ENCODE measurements around the gene CD69.

The CD69 gene

GRCh38 chr12:9756170-9756569 is 4.5 kb downstream of the CD69 start:
- TF ChIP-seq CTCF (IDR thresholded peaks at IDR 0.05; ENCODE audit: low read depth, low read length): no peak
- in situ Hi-C loops (cut with HindIII; ENCODE audit: low sequenced_read_pairs): no loop called here
- no peak for DNase-seq (ENCODE audit: low read depth, low spot score)
- no peak overlapping the region for H3K4me3 ChIP-seq (ENCODE audit: low read depth, low read length)

GRCh38 chr12:9755567-9755966 is 5.1 kb downstream of the CD69 start:
- no peak overlapping the region for H3K4me3 ChIP-seq (ENCODE audit: low read depth, low read length)
- DNase-seq (ENCODE audit: low read depth, low spot score): no peak
- TF ChIP-seq CTCF (IDR thresholded peaks at IDR 0.05; ENCODE audit: low read depth, low read length): no peak
- in situ Hi-C loops (cut with HindIII; ENCODE audit: low sequenced_read_pairs): no loop called here

DNA sequence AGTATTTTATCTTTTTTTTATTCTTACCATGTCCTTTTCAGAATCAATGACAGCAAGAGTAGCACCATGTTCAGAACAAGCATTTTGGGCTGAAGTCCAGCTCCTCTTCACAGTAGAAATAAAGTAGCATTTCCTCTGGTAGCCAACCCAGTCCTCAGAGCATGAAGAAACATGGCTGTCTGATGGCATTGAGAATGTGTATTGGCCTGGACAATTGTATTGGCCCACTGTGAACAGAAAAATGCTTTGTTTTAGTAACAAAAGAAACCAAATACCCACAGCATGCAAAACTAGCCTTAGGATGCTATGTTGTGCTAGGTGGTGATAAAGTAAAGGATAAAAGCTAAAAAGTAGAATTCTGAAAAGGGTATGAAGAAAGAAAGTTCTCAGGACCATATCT is 5.7 kb downstream of the CD69 start:
- in situ Hi-C loops (cut with HindIII; ENCODE audit: low sequenced_read_pairs): no loop called here
- no peak for DNase-seq (ENCODE audit: low read depth, low spot score)
- TF ChIP-seq CTCF (IDR thresholded peaks at IDR 0.05; ENCODE audit: low read depth, low read length): no peak
- no peak overlapping the region for H3K4me3 ChIP-seq (ENCODE audit: low read depth, low read length)

GRCh38 chr12:9754099-9754927 is 6.4 kb downstream of the CD69 start:
- no peak for TF ChIP-seq CTCF (IDR thresholded peaks at IDR 0.05; ENCODE audit: low read depth, low read length)
- no peak overlapping the region for H3K4me3 ChIP-seq (ENCODE audit: low read depth, low read length)
- no peak for DNase-seq (ENCODE audit: low read depth, low spot score)
- in situ Hi-C loops (cut with HindIII; ENCODE audit: low sequenced_read_pairs): no loop called here

GRCh38 chr12:9753498-9753897 is 7.2 kb downstream of the CD69 start:
- no peak for DNase-seq (ENCODE audit: low read depth, low spot score)
- no peak for TF ChIP-seq CTCF (IDR thresholded peaks at IDR 0.05; ENCODE audit: low read depth, low read length)
- H3K4me3 ChIP-seq (ENCODE audit: low read depth, low read length): no peak overlapping the region
- in situ Hi-C loops (cut with HindIII; ENCODE audit: low sequenced_read_pairs): no loop called here

DNA sequence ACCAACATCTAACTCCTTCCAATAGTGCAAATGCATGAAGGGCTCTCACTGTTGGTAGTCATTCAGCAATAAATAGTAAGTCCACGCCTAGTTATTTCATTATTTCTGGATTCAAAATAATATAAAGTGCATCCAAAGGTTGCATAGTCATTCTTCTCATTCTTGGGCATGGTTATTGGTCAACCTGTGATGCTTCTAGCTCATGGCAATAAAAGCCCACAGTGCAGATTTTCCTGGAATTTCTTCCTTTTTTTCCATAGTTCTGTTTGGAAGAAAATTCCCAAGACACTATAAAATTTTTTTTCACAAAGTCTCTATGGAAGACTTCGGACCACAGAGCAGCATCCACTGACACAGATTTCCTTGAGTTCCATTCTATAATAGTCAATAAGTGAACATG is 7.6 kb downstream of the CD69 start:
- no peak overlapping the region for H3K4me3 ChIP-seq (ENCODE audit: low read depth, low read length)
- in situ Hi-C loops (cut with HindIII; ENCODE audit: low sequenced_read_pairs): no loop called here
- TF ChIP-seq CTCF (IDR thresholded peaks at IDR 0.05; ENCODE audit: low read depth, low read length): no peak
- no peak for DNase-seq (ENCODE audit: low read depth, low spot score)

Data from astrocyte of the spinal cord (primary cell).